ENCODE data around the gene PRDM7.

- TF ChIP-seq CTCF (IDR thresholded peaks at IDR 0.05; ENCODE audit: poor library complexity, severe bottlenecking) (no peak), EP300 (conservative IDR thresholded peaks at IDR 0.05; ENCODE audit: poor library complexity, severe bottlenecking) (no peak), TAF1 (IDR thresholded peaks at IDR 0.05; ENCODE audit: low read depth) (no peak), EZH2 (IDR thresholded peaks at IDR 0.05; ENCODE audit: borderline replicate concordance, insufficient read depth, low read length, poor library complexity, severe bottlenecking) (no peak), POLR2AphosphoS5 (IDR thresholded peaks at IDR 0.05) (no peak), SMC3 (conservative IDR thresholded peaks at IDR 0.05; ENCODE audit: poor library complexity) (no peak)
Measured at GRCh38 chr16:90081606-90081970, 4.5 kb upstream of the PRDM7 start.

All from neural cell (in vitro differentiated cells).